Ovary (tissue), 9 donors: ENCODE measurements around the gene RPL3. TPM values are rescaled to one million over a fixed set of nuclear protein-coding genes. Genes with fewer than 3 reads are reported as not detected.

ENCODE experiments used
- DNase-seq, 5 donors: peaks; one replicate each; pipeline ENCODE4 v3.0.0-alpha.2; 2019 to 2020
- H3K27ac ChIP-seq, 2 donors: fragments of 200-600 bp; one replicate each; pipeline versions ENCODE4 v1.5.1 to v1.8.0; 2019 to 2022
- H3K27me3 ChIP-seq: fragments of 200-600 bp; one replicate; pipeline ENCODE4 v1.8.0; 2022
- H3K36me3 ChIP-seq: fragments of 200-600 bp; sonication (generic); one replicate; pipeline ENCODE4 v1.5.1; 2019
- H3K4me1 ChIP-seq: one replicate; pipeline ENCODE4 v1.8.1; 2013; ENCODE audit warnings: mild to moderate bottlenecking, moderate library complexity; ENCODE audit not compliant: insufficient read depth
- H3K4me3 ChIP-seq: fragments of 200-600 bp; sonication (generic); one replicate; pipeline ENCODE4 v1.5.1; 2017
- H3K9me3 ChIP-seq, 2 donors: fragments of 200-600 bp in 1 of 2; sonication (generic) in 1 of 2; one replicate each; pipeline versions ENCODE4 v1.5.1 to v1.8.1; 2013 to 2019; ENCODE audit warnings: mild to moderate bottlenecking in 1 of 2, moderate library complexity in 1 of 2
- EP300 ChIP-seq: sonication (generic); formaldehyde crosslinking; IDR thresholded peaks from one replicate; pipeline ENCODE4 v1.6.1; 2017; ENCODE audit warnings: antibody characterized with exemption
- POLR2A ChIP-seq: fragments of 450-650 bp; IDR thresholded peaks from one replicate; pipeline ENCODE4 v1.6.1; 2017; ENCODE audit warnings: antibody characterized with exemption, mild to moderate bottlenecking, moderate library complexity
- WGBS, 3 donors: extraction: QIAGEN DNeasy Blood & Tissue Kit in 1 of 3; methylation state at CpG; one replicate each; pipeline versions ENCODE4 v1.1.5 to v1.1.7; 2013 to 2017; 5-methylcytosine and 5-hydroxymethylcytosine counted together
- intact Hi-C, 4 donors: fragments of 100-400 bp; cut with DNase I; formaldehyde crosslinking; loops; one replicate each; pipeline versions ENCODE4 v1.11.0 to v1.15.1; 2022 to 2023
- polyA plus RNA-seq, 2 donors: library from polyadenylated mRNA; stranded (reverse); fragments of 200-250 nt in 1 of 2; fragments of 350-450 nt in 1 of 2; fragmentation: Illumina TruSeq in 1 of 2; extraction: RNeasy Lipid Tissue Mini Kit (QIAGEN cat#74804) in 1 of 2; gene quantifications; one replicate each; pipeline ENCODE4 v1.2.3, GENCODE V29; 2013 to 2014
- total RNA-seq, 7 donors: library from RNA; depleted of rRNA in 2 of 7; stranded (reverse); fragments of >200 nt in 2 of 7; fragmentation: NEBNext Ultra II Directional in 3 of 7; extraction: Animal tissue kit (Norgen Biotek cat#: 25700) in 3 of 7; gene quantifications; one replicate each; pipeline versions ENCODE4 v1.1.0 to v1.2.4, GENCODE V29; 2016 to 2023
- TF ChIP-seq, protein P1 (sequence below), 3 donors: fragments of 450-650 bp in 2 of 3; fragments of 200-600 bp in 1 of 3; IDR thresholded peaks; one replicate each; pipeline versions ENCODE4 v1.5.1 to v1.8.0; 2016 to 2022; ENCODE audit warnings: antibody characterized with exemption in 3 of 3, mild to moderate bottlenecking in 1 of 3
- donor health status: DM: no; HTN: no; CAD: no; lungs with moderate emphysema.
- donor health status: DM: no; HTN: no; CAD: no.
- donor health status: Bipolar disorder and iron deficiency.
- donor health status: DM: yes; HTN: yes; CAD: no.
- donor health status: DM: no; HTN: no; CAD: no.
- donor health status: DM: yes; HTN: yes; CAD: no.

Gene RPL3
- total and polyA plus RNA-seq, 9 donors: 3,441 to 7,258 (median 4,727) TPM

DNA sequence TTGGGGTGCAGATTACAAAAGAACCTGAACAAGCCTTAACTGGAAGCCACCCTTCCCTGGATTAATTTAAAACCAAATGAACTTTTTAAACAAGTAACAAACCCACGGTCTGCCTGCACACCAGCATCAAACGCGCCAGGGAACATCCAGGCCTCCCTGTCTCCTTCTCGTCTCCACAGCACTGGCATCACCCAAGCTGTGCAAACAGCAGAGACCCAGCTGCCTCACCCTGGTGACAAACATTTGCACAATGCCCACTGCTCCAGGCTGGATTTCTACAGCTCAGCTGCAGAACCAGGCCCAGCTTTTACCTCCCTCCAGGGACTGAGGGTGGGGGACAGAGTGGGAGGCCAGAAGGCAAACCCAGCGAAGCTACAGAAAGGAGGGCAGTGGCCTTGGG is 7.0 kb downstream of the RPL3 start:
- peaks cover 13% of the 10 kb centered on the region for H3K4me1 ChIP-seq
- no peak for DNase-seq
- intact Hi-C loops: loop anchor here in 3 of 4 donors (2.0 to 10.0 kb wide), 2 partner anchors 142 to 212 kb away; partner anchors contain the start of gene ATF4 (in 2 of the 3)
- no peak overlapping the region for H3K4me3 ChIP-seq
- no peaks in the 10 kb centered on the region for H3K27me3 ChIP-seq
- no peaks in the 10 kb centered on the region for H3K9me3 ChIP-seq
- TF ChIP-seq EP300: no peak
- no peak for TF ChIP-seq POLR2A
- TF ChIP-seq, protein P1, sequence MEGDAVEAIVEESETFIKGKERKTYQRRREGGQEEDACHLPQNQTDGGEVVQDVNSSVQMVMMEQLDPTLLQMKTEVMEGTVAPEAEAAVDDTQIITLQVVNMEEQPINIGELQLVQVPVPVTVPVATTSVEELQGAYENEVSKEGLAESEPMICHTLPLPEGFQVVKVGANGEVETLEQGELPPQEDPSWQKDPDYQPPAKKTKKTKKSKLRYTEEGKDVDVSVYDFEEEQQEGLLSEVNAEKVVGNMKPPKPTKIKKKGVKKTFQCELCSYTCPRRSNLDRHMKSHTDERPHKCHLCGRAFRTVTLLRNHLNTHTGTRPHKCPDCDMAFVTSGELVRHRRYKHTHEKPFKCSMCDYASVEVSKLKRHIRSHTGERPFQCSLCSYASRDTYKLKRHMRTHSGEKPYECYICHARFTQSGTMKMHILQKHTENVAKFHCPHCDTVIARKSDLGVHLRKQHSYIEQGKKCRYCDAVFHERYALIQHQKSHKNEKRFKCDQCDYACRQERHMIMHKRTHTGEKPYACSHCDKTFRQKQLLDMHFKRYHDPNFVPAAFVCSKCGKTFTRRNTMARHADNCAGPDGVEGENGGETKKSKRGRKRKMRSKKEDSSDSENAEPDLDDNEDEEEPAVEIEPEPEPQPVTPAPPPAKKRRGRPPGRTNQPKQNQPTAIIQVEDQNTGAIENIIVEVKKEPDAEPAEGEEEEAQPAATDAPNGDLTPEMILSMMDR (IDR thresholded peaks at IDR 0.05): no peak
- WGBS, 3 donors: 68 to 78% (median 72%) methylated on average over 5 of the region's 5 CpGs
- no peak overlapping the region for H3K27ac ChIP-seq
- H3K36me3 ChIP-seq: no peaks in the 10 kb centered on the region

DNA sequence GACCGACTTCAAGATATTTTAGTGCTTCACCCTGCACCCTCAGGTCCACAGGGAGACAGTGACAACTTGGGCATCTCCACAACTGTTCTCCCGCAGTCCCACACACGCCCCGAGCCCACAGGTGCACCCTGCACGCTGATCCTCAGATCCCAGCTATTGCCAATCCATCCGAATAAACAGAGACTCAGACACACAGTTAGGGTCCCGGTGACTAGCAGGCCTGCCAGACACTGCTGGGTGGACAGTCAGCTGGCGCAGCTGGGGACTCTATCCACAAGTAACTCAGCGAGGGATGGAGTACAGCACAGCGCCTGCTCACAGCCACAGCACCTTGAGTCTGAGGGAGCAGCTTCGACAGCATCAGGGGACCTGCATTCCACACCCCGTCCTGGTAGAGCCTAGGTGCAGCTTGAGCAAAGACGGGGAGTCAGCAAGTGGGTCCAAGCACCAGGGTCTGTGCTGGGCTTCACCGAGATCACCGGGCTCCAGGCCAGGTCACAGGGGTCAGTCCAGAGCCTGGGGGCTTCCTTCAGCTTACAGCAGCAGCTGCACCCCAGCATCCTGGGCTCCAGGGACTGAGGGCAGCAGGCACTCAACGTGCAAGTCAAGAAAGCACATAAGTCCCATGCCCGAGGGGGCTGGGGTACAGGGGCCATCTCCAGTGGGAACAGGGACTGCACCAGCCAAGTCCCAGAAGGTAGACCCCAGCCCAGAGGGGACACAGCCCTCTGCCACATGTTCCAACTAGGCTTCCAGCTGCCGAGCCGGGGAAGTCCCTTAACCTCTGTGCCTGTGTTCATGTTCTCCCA is 7.6 kb downstream of the RPL3 start:
- H3K27ac ChIP-seq: no peak overlapping the region
- intact Hi-C loops: loop anchor here (2.0 to 10.0 kb wide), 2 partner anchors 141 to 213 kb away; partner anchors contain the start of gene ATF4 (in 2 of the 4)
- H3K36me3 ChIP-seq: no peaks in the 10 kb centered on the region
- H3K27me3 ChIP-seq: no peaks in the 10 kb centered on the region
- peak in 1 of 5 donors; percentile 37 for DNase-seq
- no peak overlapping the region for H3K4me3 ChIP-seq
- 82 to 86% (median 84%) methylated on average over 15 to 19 of the region's 19 CpGs for WGBS, 3 donors
- H3K4me1 ChIP-seq: peaks cover 11% of the 10 kb centered on the region
- H3K9me3 ChIP-seq: no peaks in the 10 kb centered on the region
- TF ChIP-seq, protein P1 (IDR thresholded peaks at IDR 0.05): no peak
- TF ChIP-seq POLR2A: no peak
- TF ChIP-seq EP300: no peak

DNA sequence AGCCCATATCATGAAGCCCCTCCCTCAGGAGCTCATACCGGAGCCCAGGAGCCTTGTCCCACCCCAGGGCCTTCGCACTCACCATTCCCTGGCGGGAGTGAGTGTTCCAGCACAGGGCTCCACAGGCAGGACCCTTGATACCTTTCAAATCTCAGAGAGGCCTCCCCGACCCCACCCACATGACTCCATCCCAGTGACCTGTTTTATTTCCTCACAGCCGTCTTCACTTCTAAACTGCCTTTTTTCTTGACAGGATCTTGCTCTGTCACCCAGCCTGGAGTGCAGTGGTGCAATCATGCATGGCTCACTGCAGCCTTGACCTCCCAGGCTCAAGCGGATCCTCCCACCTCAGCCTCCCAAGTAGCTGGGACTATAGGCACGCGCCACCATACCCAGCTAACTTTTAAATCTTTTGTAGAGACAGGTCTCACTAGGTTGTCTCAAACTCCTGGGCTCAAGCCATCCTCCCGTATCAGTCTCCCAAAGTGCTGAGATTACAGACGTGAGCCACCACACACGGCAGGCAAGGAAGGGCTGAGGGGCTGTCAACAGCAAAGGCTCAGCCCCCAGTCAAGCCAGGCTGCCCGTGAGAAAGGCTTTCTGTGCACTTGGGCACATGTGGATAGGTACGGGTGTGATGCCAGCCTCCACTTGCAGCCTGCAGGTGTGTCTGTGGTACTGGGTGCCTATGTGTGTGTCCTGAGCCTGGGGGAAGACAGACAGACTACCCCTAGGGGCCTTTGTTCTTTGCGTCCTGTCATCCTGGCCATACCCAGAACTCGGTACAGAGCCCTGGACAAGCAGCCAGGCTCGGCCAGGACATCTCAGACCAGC is 9.3 kb downstream of the RPL3 start:
- intact Hi-C loops: loop anchor here in 3 of 4 donors (2.0 to 10.0 kb wide), 2 partner anchors 139 to 215 kb away; partner anchors contain the start of gene ATF4 (in 2 of the 3)
- 65 to 72% (median 67%) methylated on average over 15 to 16 of the region's 16 CpGs for WGBS, 3 donors
- DNase-seq: no peak
- Histone ChIP-seq H3K27me3 (no peaks in the 10 kb centered on the region), H3K9me3 (no peaks in the 10 kb centered on the region), H3K4me3 (no peak overlapping the region), H3K27ac (no peak overlapping the region), H3K36me3 (no peaks in the 10 kb centered on the region), H3K4me1 (peaks cover 5% of the 10 kb centered on the region)
- TF ChIP-seq, protein P1 (IDR thresholded peaks at IDR 0.05): no peak
- no peak for TF ChIP-seq POLR2A
- no peak for TF ChIP-seq EP300

DNA sequence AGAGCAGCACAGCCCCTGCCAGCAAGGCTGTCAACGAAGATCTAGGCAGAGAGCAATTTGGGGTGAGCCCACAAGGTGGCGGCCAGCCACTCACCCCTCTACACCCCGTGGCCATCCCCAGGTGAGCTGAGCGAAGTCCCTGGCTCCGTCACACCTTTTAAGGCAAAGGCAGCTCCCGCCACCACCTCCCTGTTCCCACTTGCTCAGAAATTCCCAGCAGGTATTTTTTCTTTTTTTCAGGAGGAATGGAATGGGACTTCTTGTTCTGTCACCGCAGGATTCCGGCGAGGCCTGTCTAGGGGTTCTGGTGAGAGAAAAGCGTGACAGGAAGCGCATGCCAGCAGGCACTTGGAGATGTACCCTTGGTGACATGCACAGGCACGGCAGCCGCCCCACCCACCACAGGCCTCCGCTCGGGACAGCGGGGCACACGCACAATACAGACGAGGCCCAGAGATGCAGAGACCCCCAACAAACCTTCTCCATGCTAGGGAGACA is 10.0 kb downstream of the RPL3 start:
- H3K4me3 ChIP-seq: no peak overlapping the region
- DNase-seq: peak in 1 of 5 donors; percentile 27
- intact Hi-C loops: no loop called here
- H3K9me3 ChIP-seq: no peaks in the 10 kb centered on the region
- no peaks in the 10 kb centered on the region for H3K36me3 ChIP-seq
- no peaks in the 10 kb centered on the region for H3K27me3 ChIP-seq
- H3K27ac ChIP-seq: peak overlapping the region; percentile 57
- whole genome bisulfite sequencing, 3 donors: 84 to 87% (median 86%) methylated on average over 18 of the region's 18 CpGs
- peaks cover 5% of the 10 kb centered on the region for H3K4me1 ChIP-seq
- TF ChIP-seq EP300: no peak
- TF ChIP-seq, protein P1 (IDR thresholded peaks at IDR 0.05): no peak
- TF ChIP-seq POLR2A: no peak
